HepG2 (cell line): Measurements from ENCODE around the gene CYB5D1. TPM values are rescaled to one million over a fixed set of nuclear protein-coding genes. Genes with fewer than 3 reads are reported as not detected.

Experiments used
- AGO1 ChIP-seq: fragments of 200-400 bp; formaldehyde crosslinking; IDR thresholded peaks from 2 replicates; pipeline ENCODE4 v1.6.1; 2017; ENCODE audit warnings: mild to moderate bottlenecking, low read depth, low read length, moderate library complexity; ENCODE audit not compliant: poor library complexity, severe bottlenecking
- AGO2 ChIP-seq: fragments of 200-400 bp; formaldehyde crosslinking; optimal IDR thresholded peaks from 2 replicates; pipeline ENCODE3; 2017; ENCODE audit warnings: mild to moderate bottlenecking, low read depth, low read length, moderate library complexity
- DPF2 ChIP-seq: sonication (generic); formaldehyde crosslinking; IDR thresholded peaks from 2 replicates; pipeline ENCODE4 v1.4.0; 2020; ENCODE audit warnings: mild to moderate bottlenecking, low read depth, missing genetic modification reagents, borderline replicate concordance
- GABPB1 ChIP-seq: IDR thresholded peaks from 2 replicates; pipeline ENCODE4 v1.6.1; 2016; ENCODE audit warnings: mild to moderate bottlenecking, missing genetic modification reagents, moderate library complexity, missing compliant biosample characterization
- MAFF ChIP-seq: IDR thresholded peaks from 2 replicates; pipeline ENCODE4 v1.6.1; 2011; ENCODE audit warnings: low read depth, low read length, improper control_type of control experiment
- NFRKB ChIP-seq: fragments of 450-650 bp; IDR thresholded peaks from 2 replicates; pipeline ENCODE4 v1.6.1; 2017
- PATZ1 ChIP-seq: sonication (generic); formaldehyde crosslinking; IDR thresholded peaks from 2 replicates; pipeline ENCODE4 v1.4.0; 2020; ENCODE audit warnings: missing genetic modification reagents
- POGZ ChIP-seq: sonication (generic); formaldehyde crosslinking; IDR thresholded peaks from 2 replicates; pipeline ENCODE4 v1.4.0; 2020; ENCODE audit warnings: mild to moderate bottlenecking, missing genetic modification reagents
- SP140L ChIP-seq: sonication (generic); formaldehyde crosslinking; IDR thresholded peaks from 2 replicates; pipeline ENCODE4 v1.4.0; 2020; ENCODE audit warnings: missing genetic modification reagents, borderline replicate concordance
- SPEN ChIP-seq: sonication (generic); formaldehyde crosslinking; IDR thresholded peaks from 2 replicates; pipeline ENCODE4 v1.5.1; 2020; ENCODE audit warnings: low read depth, mild to moderate bottlenecking, missing genetic modification reagents
- SRSF9 ChIP-seq: fragments of 200-400 bp; formaldehyde crosslinking; IDR thresholded peaks from 2 replicates; pipeline ENCODE4 v1.6.1; 2018; ENCODE audit warnings: borderline replicate concordance, mild to moderate bottlenecking, low read depth, low read length; ENCODE audit not compliant: insufficient read depth, poor library complexity, severe bottlenecking
- TAF15 ChIP-seq: fragments of 200-400 bp; formaldehyde crosslinking; IDR thresholded peaks from one replicate; pipeline ENCODE4 v1.6.1; 2018; ENCODE audit warnings: mild to moderate bottlenecking, low read depth, low read length; ENCODE audit not compliant: poor library complexity, severe bottlenecking
- TEF ChIP-seq: sonication (generic); formaldehyde crosslinking; IDR thresholded peaks from 2 replicates; pipeline ENCODE4 v1.5.0; 2020; ENCODE audit warnings: missing genetic modification reagents
- ZEB1 ChIP-seq: IDR thresholded peaks from 2 replicates; pipeline ENCODE4 v1.6.1; 2012; ENCODE audit warnings: mild to moderate bottlenecking, low read depth, inconsistent platforms; ENCODE audit not compliant: insufficient replicate concordance
- ZFP36L1 ChIP-seq: sonication (generic); formaldehyde crosslinking; IDR thresholded peaks from 2 replicates; pipeline ENCODE4 v1.8.0; 2022; ENCODE audit warnings: mild to moderate bottlenecking, missing genetic modification reagents, moderate library complexity
- ZIK1 ChIP-seq: sonication (generic); formaldehyde crosslinking; IDR thresholded peaks from 2 replicates; pipeline ENCODE4 v1.5.0; 2020; ENCODE audit warnings: mild to moderate bottlenecking, low read depth, missing genetic modification reagents, borderline replicate concordance
- ZNF343 ChIP-seq: sonication (generic); formaldehyde crosslinking; IDR thresholded peaks from 2 replicates; pipeline ENCODE4 v1.4.0; 2020; ENCODE audit warnings: mild to moderate bottlenecking, missing genetic modification reagents
- ZNF530 ChIP-seq: sonication (generic); formaldehyde crosslinking; IDR thresholded peaks from 2 replicates; pipeline ENCODE4 v1.5.0; 2020; ENCODE audit warnings: low read depth, mild to moderate bottlenecking, missing genetic modification reagents
- ZNF550 ChIP-seq: sonication (generic); formaldehyde crosslinking; IDR thresholded peaks from 2 replicates; pipeline ENCODE4 v1.4.0; 2020; ENCODE audit warnings: mild to moderate bottlenecking, missing genetic modification reagents, borderline replicate concordance
- ZNF616 ChIP-seq: sonication (generic); formaldehyde crosslinking; IDR thresholded peaks from 2 replicates; pipeline ENCODE4 v1.5.0; 2020; ENCODE audit warnings: low read depth, mild to moderate bottlenecking, missing genetic modification reagents
- ZNF644 ChIP-seq: IDR thresholded peaks from 2 replicates; pipeline ENCODE4 v1.6.1; 2016; ENCODE audit warnings: low read depth
- ZNF7 ChIP-seq: IDR thresholded peaks from 2 replicates; pipeline ENCODE4 v1.6.1; 2016; ENCODE audit warnings: missing biosample characterization, missing genetic modification reagents
- ZNF720 ChIP-seq: sonication (generic); formaldehyde crosslinking; IDR thresholded peaks from 2 replicates; pipeline ENCODE4 v1.4.0; 2020; ENCODE audit warnings: missing genetic modification reagents
- ZNF773 ChIP-seq: sonication (generic); formaldehyde crosslinking; IDR thresholded peaks from 2 replicates; pipeline ENCODE4 v1.4.0; 2020; ENCODE audit warnings: missing genetic modification reagents, borderline replicate concordance
- ZNF792 ChIP-seq: IDR thresholded peaks from 2 replicates; pipeline ENCODE4 v1.6.1; 2016
- ZZZ3 ChIP-seq: sonication (generic); formaldehyde crosslinking; IDR thresholded peaks from 2 replicates; pipeline ENCODE4 v1.4.0; 2020; ENCODE audit warnings: missing genetic modification reagents, mild to moderate bottlenecking, borderline replicate concordance
- polyA plus RNA-seq, 8 experiments: library from polyadenylated mRNA; depleted of rRNA in 3 of 8; stranded (reverse) in 7 of 8; unstranded in 1 of 8; fragments of >200 nt; fragmentation: Illumina TruSeq in 4 of 8; extraction: Trizol in 4 of 8; gene quantifications; 2 replicates each; pipeline versions ENCODE4 v1.2.1 to v1.2.3, GENCODE V29; 2011 to 2016; ENCODE audit warnings: low read depth in 4 of 8, missing spikeins in 1 of 8, mixed read lengths in 1 of 8; ENCODE audit not compliant: insufficient read depth in 1 of 8
- total RNA-seq, 5 experiments: library from RNA; depleted of rRNA; stranded (reverse); fragments of >200 nt; fragmentation: Illumina TruSeq; extraction: Trizol; gene quantifications; 2 replicates each; pipeline ENCODE4 v1.2.3, GENCODE V29; 2016; ENCODE audit warnings: low read depth in 1 of 5
- TF ChIP-seq, protein P1 (sequence below), 2 experiments: sonication (generic) in 1 of 2; formaldehyde crosslinking in 1 of 2; IDR thresholded peaks; 2 replicates each; pipeline versions ENCODE4 v1.4.0 to v1.6.1; 2018 to 2020; ENCODE audit warnings: missing genetic modification reagents in 2 of 2, borderline replicate concordance in 1 of 2, low read depth in 1 of 2, mild to moderate bottlenecking in 1 of 2, missing biosample characterization in 1 of 2

The CYB5D1 gene
- total and polyA plus RNA-seq, 2 of the 13 experiments (the other 11 are each of a cell fraction or from before 2014, with no cell fraction given), result 8.9 to 17.0 TPM

DNA sequence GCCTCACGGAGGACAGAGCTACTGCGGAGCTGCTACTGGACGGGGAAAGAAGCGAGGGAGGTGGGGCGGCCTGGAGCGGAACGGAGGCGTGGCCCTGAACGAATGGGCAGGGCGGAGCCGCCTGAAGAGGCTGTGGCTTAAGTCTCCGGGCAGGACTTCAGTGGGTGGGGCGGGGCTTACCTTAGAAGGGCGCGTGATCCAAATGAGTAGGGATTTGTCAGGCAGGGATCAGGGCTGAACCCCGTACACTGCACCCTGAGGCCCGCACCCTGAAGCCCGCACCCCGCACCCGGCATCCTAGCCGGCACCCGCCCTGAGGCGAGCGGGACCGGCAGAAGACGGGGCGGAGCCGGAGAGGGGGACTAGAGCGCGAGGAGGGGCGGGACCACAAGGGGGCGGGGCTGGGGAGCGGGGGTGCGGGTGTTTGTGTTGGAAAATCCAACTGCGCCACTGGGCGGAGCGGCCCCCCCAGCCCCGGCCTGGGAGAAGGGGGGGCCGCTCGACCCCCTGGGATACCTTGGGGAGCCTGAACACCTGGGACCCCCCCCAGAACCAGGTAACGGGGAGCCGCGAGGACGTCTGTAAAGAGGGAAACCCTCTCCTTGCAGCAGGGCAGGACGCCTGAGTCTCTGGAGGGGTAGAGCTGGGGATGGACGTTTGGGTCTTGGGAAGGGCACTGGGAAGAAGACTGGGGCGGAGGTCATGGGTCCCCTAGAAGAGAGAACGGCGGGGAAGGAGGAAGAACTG, 23.8 kb upstream of the CYB5D1 start, which contains the start of gene KDM6B (continued):
- TF ChIP-seq AGO1 (peak; percentile 92), ZIK1 (CRISPR knock-in tag) (no peak), MAFF (no peak), ZNF720 (no peak), ZNF616 (CRISPR knock-in tag) (peak; percentile 21; the same call in 1 of the 2 replicates), ZNF343 (CRISPR knock-in tag) (no peak), ZNF550 (CRISPR knock-in tag) (no peak), SPEN (CRISPR knock-in tag) (no peak), SP140L (no peak), PATZ1 (CRISPR knock-in tag) (peak; percentile 26; the same call in 1 of the 2 replicates), ZNF773 (CRISPR knock-in tag) (no peak), ZFP36L1 (CRISPR knock-in tag) (no peak), POGZ (CRISPR knock-in tag) (no peak), TAF15 (peak; percentile 47), ZNF530 (no peak), DPF2 (CRISPR knock-in tag) (no peak), NFRKB (no peak), TEF (no peak), GABPB1 (CRISPR knock-in tag) (peak; percentile 37; the same call in 1 of the 2 replicates), AGO2 (no peak), ZZZ3 (no peak), SRSF9 (no peak), ZNF792 (CRISPR knock-in tag) (no peak), ZNF7 (CRISPR knock-in tag) (no peak), ZEB1 (no peak), ZNF644 (CRISPR knock-in tag) (no peak)
- TF ChIP-seq, protein P1, sequence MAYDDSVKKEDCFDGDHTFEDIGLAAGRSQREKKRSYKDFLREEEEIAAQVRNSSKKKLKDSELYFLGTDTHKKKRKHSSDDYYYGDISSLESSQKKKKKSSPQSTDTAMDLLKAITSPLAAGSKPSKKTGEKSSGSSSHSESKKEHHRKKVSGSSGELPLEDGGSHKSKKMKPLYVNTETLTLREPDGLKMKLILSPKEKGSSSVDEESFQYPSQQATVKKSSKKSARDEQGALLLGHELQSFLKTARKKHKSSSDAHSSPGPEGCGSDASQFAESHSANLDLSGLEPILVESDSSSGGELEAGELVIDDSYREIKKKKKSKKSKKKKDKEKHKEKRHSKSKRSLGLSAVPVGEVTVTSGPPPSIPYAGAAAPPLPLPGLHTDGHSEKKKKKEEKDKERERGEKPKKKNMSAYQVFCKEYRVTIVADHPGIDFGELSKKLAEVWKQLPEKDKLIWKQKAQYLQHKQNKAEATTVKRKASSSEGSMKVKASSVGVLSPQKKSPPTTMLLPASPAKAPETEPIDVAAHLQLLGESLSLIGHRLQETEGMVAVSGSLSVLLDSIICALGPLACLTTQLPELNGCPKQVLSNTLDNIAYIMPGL (CRISPR knock-in tag; IDR thresholded peaks at IDR 0.05; ENCODE audit: borderline replicate concordance in 1 of 2, low read depth in 1 of 2), result no peak
